NCI-H1092 (cell line): ENCODE results near the gene EMC1.
"Not testable (repeated sequence)": the region's sequence is repeated elsewhere in the genome, so short reads cannot be mapped to it uniquely, and the experiment has no call there.

ENCODE experiments used
- DNase-seq: peaks from one replicate; lab custom pipeline; 2025; lab: John Stamatoyannopoulos, UW

Gene EMC1

DNA sequence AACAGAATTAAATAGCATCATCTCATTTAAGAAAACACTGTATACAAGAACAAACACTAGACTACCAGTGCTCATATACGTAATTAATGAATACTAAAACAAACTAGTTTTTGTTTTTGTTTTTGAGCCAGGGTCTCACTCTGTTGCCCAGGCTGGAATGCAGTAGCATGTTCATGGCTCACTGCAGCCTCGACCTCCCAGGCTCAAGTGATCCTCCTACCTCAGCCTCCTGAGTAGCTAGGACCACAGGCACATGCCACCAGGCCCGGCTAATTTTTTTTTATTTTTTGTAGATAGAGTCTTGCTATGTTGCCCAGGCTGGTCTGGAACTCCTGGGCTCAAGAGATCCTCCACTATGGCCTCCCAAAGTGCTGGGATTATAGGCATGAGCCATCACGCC is 34.7 kb downstream of the EMC1 start:
- DNase-seq, result not testable (repeated sequence)

GRCh38 chr1:19213580-19213979 is 37.7 kb downstream of the EMC1 start:
- DNase-seq, result no peak

DNA sequence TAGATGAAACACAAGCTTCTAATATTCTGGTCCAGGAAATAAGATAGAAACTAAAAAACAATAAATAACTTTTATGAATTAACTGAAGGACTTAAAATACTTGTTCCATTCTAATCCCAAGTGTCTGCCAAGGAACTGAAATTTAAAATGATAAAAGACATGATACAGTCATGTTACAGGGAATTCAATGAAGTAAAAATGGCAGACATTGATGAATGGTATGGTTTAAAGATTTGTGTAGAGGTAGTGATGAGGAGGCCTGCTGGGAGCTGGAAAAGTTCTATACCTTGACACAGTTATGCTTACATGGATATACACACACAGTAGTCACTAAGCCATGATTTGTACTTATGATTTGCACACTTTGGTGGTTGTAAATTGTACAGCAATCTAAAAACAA is 39.2 kb downstream of the EMC1 start:
- no peak for DNase-seq

- no peak for DNase-seq
Observed at GRCh38 chr1:19210772-19211549, 40.4 kb downstream of the EMC1 start.

DNA sequence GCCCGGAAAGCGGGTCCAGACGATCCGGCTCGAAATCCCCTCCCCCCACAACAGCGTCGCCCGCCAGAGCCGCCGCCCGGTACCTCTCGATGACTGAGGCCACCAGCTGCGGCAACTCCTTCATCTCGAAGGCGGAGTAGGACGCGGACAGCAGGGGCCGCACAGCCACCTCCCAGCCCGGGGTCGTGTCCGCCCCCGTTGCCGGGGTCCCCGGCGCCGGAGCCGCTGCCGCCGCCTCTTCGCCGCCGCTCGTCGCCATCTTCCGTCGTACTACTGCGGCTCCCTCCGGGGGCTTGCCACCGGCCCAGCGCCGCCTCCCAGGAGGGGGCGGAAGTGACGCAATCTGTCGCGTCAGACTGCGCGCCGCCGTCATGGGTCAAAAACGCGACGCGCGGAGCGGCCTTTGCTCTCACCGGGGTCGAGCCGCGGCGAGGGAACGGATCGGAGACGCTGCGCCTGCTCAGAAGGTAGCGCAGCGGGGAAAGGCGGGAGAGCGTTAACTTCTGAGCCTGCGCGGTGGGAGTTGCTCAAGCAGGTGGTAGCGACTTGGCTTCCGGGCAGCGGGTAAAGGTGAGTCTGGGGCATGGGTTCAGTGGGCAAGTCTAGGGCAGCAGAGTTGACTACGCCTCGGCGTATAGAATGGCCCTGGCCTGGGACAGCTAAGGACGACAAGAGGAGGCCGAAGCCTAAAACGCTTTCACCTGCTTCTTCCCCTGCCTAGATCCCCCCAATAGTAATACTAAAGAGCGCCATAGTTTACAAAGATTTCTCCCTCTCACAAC is 41.1 kb downstream of the EMC1 start, which contains the start of gene UBR4:
Gene UBR4, minus strand, starts transcription at position 277 of the 782 bp plus-strand sequence. Its CDS starts 18 bp downstream, at position 259.
- DNase-seq, result peak; percentile 97

DNA sequence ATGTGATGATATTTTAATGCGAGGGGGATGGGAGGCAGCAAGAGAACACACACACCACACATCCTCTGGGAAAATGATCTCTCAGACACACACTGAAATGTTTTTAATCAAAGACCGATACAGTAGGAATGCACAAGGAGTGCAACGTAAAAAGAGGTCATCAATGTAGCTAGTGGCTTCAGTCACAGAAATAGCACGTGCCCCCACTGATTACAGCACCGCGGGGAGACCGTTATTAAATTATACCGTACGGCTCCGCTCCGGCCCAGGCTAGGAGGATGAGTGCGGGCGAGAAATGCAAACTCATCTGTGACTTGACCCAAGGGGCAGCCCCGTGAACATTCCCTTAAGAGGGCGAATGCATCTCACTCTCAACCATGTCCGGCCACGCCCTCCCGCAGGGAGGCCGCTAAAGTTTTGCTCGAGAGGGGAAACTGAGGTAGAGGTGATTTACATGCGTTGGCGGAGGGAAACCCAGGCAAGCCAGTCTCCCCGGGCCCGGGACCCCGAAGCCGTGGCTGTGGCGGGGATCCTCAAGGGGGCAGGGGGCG is 41.8 kb downstream of the EMC1 start:
- DNase-seq, result no peak

DNA sequence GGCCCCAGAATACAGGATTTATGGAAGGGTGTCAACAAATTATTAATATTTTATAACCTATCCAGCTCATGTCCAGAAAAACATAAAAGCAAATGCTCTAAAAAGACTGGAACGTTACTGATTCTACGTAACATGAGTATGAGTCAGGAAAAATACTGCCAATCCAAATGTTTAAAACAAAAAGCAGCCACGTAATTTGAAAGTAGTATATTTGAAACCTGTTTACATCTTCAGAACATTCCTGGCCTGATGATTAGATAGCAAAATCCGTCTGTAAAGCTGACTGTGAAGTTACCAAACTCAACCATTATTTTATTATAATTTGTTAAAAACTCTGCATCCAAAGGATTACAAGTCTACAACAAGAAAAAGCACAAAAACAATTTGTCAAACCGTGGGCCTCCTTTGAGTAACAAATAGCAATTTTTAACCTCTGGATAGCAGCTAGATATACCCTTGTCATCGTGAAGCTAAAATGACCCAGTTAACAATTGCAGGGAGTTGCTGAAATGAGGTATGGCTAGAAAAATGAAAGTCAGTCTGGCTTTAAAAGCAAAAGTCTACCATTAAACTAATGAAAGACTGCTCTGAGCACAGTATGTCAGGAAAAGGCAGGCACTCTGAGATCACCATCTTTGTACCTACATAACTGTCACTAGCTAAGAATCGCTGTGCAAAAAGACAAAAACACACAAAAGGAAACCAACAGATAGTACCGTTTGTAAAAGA is 42.5 kb downstream of the EMC1 start:
- no peak for DNase-seq

- no peak for DNase-seq
Observed at GRCh38 chr1:19206947-19207346, 44.4 kb downstream of the EMC1 start.

DNA sequence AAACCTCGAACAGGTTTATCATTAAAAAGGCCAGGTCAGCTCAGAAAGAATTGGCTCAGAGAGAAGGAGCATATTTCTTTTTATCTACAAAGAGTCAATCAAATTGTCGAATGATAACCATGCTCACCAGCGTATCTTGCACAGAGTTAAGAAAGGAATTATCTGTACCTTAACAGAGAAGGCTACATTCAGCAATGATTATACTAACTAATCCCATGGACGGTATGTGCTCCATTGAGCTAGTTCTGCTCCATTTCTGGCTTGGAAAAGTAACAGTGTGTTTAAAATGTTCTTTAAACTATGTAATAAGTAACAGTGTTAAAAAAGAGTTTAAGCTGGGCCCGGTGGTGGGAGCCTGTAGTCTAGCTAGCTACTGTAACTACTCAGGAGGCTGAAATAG is 45.5 kb downstream of the EMC1 start:
- no peak for DNase-seq

GRCh38 chr1:19205403-19205802 is 45.9 kb downstream of the EMC1 start:
- DNase-seq, result no peak

DNA sequence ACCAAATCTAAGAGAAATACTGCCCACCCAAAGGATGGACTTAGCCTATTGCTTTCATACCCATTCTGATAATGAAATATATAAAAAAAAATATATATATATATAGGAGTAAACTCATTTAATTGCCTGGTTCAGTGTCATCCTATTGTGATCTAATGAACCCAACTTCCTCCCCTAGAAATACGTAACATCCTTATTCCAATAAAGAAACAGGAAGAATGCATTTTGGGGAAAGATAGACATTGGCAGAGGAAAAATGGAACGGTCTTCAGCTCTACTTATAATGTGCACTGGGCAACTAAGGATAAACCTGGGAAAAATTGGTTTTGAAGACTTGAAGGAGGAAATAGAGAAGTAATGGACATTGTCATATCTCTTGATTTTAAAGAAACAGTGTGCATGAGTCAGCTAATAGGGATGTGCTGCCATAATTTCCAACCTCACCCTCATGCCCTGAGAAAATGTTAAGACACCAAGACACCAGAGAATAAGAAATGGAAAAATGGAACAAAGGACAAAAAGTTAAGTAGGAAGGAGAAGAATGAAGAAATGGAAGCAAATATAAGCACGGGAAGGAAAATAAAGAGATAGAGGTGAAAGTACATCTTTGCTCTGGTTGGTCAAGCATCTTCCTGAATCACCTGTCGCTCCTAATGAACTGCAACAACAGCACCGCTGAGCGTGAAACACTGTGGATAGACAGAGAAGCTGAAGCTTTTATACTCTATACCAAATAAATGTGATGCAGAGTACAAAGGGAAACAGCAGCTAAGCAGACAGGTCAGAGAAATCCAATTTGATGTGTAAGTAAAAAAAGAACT is 46.7 kb downstream of the EMC1 start:
- no peak for DNase-seq

DNA sequence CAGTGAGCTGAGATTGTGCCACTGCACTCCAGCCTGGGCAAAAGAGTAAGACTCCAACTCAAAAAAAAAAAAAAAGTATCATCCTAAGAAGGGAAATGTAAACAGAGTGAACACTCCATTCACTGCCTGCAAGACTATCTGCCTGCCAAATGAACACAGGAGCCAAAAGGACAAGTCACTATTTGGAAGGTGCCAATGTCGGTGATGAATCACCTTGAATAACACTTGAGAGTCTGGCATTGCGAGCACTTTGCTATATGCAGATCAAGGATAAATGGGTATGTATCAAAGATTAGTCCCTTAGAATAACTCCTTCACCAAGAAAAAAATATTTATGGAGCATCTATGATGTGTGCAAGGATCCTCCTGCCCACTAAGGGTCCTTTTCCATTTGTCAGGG is 47.9 kb downstream of the EMC1 start:
- no peak for DNase-seq

GRCh38 chr1:19202396-19202795 is 48.9 kb downstream of the EMC1 start:
- DNase-seq, result no peak

DNA sequence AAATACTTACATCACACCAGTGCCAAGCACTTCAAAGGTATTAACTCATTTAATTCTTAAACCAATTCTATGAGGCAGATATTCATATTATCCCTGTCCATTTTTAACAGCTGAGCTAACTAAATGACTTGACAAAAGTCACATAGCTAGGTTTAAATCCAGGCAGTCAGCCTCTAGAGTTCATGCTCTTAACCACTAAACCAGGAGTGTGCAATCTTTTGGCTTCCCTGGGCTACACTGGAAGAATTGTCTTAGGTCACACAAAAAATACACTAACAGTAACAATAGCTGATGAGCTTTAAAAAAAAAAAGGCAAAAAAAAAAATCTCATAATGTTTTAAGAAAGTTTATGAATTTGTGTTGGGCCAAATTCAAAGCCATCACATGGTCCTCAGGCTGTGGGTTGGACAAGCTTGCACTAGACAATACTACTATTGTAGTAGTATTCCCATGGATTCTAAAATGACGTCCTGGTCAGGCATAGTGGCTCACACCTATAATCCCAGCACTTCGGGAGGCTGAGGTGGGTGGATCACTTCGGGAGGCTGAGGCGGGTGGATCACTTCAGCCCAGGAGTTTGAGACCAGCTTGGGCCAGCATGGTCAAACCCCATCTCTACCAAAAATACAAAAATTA is 51.2 kb downstream of the EMC1 start:
- DNase-seq, result no peak

GRCh38 chr1:19199329-19199968 is 51.9 kb downstream of the EMC1 start:
- no peak for DNase-seq

DNA sequence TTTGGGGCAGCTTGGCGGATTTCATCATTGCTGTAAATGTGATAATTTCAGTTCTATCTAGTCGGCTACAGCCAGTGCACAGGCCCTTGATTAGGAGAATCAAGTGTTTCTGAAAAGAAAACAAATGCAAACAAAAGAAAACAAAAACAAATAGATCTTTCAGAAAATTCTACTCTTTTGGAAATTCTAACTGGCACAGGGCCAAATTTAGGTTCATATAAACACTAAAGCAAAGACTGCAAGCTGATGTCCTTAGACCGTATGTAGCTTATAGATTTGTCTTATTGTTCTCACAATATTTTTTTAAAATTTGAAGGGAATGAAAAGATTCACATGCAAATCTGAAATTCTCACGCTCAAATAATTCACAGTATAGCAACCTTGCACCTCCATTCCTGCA is 52.5 kb downstream of the EMC1 start:
- no peak for DNase-seq

DNA sequence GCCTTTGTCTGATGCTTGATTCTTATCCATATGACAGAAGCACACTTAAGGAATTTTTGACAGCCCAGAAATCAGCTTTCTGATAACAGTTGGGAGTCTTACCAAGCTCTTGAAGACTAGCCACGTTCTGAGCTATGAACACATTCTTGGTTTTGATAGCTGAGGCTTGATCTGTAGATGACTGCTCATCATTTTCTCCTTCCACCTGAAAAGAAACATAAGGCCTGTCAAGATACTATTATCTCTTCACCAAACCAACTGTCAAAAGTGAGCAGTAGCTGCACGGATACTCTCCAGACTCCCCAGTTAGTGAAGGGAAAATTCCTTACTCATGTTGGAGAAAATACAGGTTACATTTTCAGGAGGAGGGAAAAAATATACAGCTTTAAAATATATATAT is 53.5 kb downstream of the EMC1 start:
- no peak for DNase-seq

DNA sequence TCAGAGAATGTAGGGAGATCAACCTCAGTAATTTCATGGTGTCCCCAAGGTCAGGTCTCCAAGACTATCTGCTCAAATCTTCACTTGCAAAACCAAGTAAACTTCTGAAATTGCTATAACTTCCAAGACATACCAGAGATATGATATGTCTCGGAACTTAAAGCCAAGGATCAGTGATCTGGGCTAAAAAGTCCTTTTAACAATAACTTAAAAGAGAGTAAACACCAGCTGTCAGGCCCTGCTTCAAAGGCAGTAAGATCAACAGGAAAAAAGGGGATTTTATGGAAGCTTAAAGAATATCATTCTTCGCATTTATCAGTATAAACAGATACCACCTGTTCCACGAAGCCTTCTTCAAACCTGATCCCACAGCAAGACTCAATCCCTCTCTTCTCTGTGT is 55.0 kb downstream of the EMC1 start:
- no peak for DNase-seq

GRCh38 chr1:19193004-19193403 is 58.3 kb downstream of the EMC1 start:
- DNase-seq, result no peak

DNA sequence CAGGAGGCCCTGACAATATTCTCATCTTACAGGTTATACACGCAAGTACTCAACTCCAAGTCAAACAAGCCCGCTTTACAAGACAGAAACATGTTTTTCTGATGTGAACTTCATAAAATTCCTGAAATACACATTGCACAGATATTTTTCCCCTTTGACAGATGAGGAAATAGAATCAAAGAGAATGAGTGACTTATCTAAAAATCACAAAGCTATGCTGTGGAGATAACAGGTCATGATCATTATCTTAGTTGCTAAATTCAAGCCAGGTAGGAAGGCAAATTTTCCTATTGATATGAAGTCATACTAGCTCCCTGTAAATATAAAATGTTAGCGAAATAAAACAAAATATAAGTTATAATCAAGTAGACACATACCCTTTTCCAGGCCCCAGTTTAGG is 59.5 kb downstream of the EMC1 start:
- DNase-seq, result no peak

GRCh38 chr1:19190468-19190867 is 60.9 kb downstream of the EMC1 start:
- no peak for DNase-seq
